AG10803 (cell line): ENCODE measurements around the gene SP140.
A peak's percentile ranks its signal among the peaks of the same experiment; 100 is the strongest.

Experiments
- DNase-seq: peaks from one replicate; pipeline ENCODE4 v3.0.0; 2010; ENCODE audit warnings: low read depth
- H3K4me3 ChIP-seq: 2 replicates; pipeline ENCODE4 v1.5.1; 2011; ENCODE audit warnings: mild to moderate bottlenecking, low read length, control low read depth
- CTCF ChIP-seq: conservative IDR thresholded peaks from 2 replicates; pipeline ENCODE4 v1.5.1; 2011; ENCODE audit warnings: mild to moderate bottlenecking, low read length, control low read depth, inconsistent platforms

SP140 gene

GRCh38 chr2:230323385-230324106 is 98.0 kb downstream of the SP140 start:
- TF ChIP-seq CTCF = peak; percentile 18; the same call in 1 of the 2 replicates
- DNase-seq = no peak
- H3K4me3 ChIP-seq = no peak overlapping the region

- DNase-seq = no peak
- TF ChIP-seq CTCF = no peak
These were observed 99.0 kb downstream of the SP140 start for GRCh38 chr2:230324503-230324902.

GRCh38 chr2:230325316-230326243 is 100.0 kb downstream of the SP140 start:
- no peak overlapping the region for H3K4me3 ChIP-seq
- no peak for DNase-seq
- TF ChIP-seq CTCF = no peak

More at GRCh38 chr2:230324503-230324902, 99.0 kb downstream of the SP140 start:
- no peak overlapping the region for H3K4me3 ChIP-seq

- DNase-seq = peak; percentile 83
- TF ChIP-seq CTCF = no peak
- peak within 1 kb of the TSS; percentile 68 for H3K4me3 ChIP-seq
These were observed 101.2 kb downstream of the SP140 start, which contains the start of gene SP140L for GRCh38 chr2:230326453-230327417. TSS of gene SP140L (plus strand) at chr2:230327193. CDS start at chr2:230327270, 77 bp downstream.

GRCh38 chr2:230327418-230328154 is 102.0 kb downstream of the SP140 start:
- DNase-seq = no peak
- no peak for TF ChIP-seq CTCF

GRCh38 chr2:230328155-230328458 is 102.6 kb downstream of the SP140 start:
- no peak overlapping the region for H3K4me3 ChIP-seq
- no peak for TF ChIP-seq CTCF
- no peak for DNase-seq

More at GRCh38 chr2:230327418-230328154, 102.0 kb downstream of the SP140 start:
- peak overlapping the region; percentile 68 for H3K4me3 ChIP-seq
